GM12892 (cell line): Measurements from ENCODE around the gene INSL3.
A peak's percentile ranks its signal among the peaks of the same experiment; 100 is the strongest.

Experiments used
- DNase-seq: peaks from one replicate; pipeline ENCODE4 v3.0.0; 2011; ENCODE audit not compliant: insufficient read length
- FAIRE-seq: peaks from 2 replicates; lab custom pipeline; 2011; peaks lifted over from hg19 to GRCh38; lab: Jason Lieb, UNC
- POLR2A ChIP-seq: IDR thresholded peaks from 2 replicates; pipeline ENCODE4 v1.6.1; 2011; ENCODE audit warnings: low read depth, low read length, control low read depth
- POLR2AphosphoS5 ChIP-seq: IDR thresholded peaks from 2 replicates; pipeline ENCODE4 v1.6.1; 2011; ENCODE audit warnings: low read depth, low read length, control low read depth
- TAF1 ChIP-seq: IDR thresholded peaks from 2 replicates; pipeline ENCODE4 v1.6.1; 2011; ENCODE audit warnings: low read depth, mild to moderate bottlenecking, control low read depth, low read length, borderline replicate concordance

The INSL3 gene

DNA sequence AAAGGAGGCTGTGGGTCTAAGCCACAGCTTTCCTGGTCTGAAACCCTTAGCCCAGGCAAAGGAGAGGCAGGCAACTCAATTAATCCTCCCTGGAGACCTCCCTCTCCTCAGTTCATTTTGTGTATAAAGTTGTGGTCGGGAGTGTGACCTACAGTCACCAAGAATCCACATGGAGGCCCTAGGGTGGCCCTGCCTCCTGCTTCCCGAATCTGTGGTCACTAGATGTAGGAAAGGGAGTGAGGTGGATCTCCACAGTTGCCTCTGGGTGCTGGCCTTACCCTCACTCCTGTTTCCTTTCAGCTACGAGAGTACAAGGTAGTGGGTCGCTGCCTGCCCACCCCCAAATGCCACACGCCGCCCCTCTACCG, 39.7 kb upstream of the INSL3 start:
- no peak for FAIRE-seq
- TF ChIP-seq TAF1: no peak
- TF ChIP-seq POLR2A: no peak
- no peak for TF ChIP-seq POLR2AphosphoS5

DNA sequence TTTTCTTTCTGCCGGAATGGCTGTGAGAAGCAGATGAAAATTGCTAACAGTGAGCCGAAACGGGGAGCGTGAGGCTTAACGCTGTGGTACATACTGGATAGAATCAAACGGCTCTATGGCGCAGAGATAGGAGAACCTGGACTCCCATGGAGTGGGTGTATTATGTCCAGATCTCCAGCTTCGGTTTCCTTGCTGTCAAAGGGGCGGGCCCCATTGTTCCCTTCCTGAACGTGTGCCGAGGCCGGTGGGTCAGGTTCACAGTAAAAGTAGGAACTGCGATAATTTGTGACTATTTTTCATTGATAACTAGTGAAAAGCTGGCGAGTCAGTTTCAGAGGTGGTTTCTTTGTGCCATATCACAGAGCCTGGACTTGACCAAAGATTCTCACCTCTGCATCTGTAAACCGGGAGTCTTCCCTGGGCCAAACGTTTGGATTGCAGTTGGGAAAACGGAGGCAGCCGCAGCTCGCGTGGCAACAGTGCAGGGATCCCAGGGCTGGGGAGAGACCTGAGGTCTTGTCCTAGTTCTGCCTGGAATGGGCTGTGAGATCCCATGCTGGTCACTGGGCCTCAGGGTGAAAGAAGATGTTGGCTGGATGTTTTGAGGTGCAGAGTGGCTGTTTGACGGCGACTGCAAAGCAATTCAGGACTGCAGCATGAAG, 39.1 kb upstream of the INSL3 start:
- no peak for DNase-seq
- TF ChIP-seq POLR2A (no peak; the same call in 1 of the 2 replicates), TAF1 (no peak), POLR2AphosphoS5 (no peak; the same call in none of the 2 replicates)
- peak; percentile 17 for FAIRE-seq

More for the DNA sequence above, 39.7 kb upstream of the INSL3 start:
- no peak for DNase-seq

DNA sequence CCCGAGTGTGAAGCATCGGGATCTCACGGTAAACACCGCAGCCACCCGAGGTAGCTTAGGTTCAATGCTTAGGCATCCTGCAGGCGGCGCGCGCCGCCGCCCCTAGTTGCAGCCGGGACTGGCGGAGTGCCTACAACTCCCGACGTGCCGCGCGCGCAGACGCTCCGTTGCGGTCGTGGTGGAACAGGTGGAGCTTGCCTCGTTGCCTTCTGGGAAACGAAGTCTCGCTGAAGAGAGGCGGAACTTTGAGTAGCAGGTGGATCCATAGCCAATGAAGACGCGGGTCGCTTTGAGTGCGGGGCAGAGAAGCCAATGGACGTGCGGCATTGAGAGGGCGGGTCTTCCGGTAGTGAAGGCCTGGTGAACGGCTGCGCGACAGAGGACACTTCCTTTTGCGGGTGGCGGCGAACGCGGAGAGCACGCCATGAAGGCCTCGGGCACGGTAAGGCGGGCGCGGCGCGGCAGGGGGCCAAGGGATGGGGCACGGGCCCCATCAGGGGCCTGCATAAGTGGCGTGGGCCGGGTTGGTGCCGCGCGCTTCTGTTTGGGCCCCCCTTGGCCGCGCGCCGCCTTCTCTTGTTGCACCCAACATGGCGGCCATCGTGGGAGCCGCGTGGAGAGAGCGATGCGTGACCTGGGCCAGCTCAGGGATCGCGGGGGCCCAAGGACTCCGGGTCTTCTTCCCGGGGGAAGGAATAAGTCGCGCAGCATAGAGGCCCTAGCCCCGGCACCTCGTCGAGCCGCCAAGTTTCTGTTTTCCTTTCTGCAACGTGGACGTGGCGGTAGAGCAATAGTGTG, 38.4 kb upstream of the INSL3 start, which contains the start of gene RPL18A:
RPL18A (plus strand) TSS at position 378 of the 798 bp plus-strand sequence; CDS start at position 425, 47 bp downstream.
- peak; percentile 94 for DNase-seq
- FAIRE-seq: peak; percentile 99
- TF ChIP-seq POLR2AphosphoS5 (peak; percentile 99), TAF1 (peak; percentile 98), POLR2A (peak; percentile 99)

DNA sequence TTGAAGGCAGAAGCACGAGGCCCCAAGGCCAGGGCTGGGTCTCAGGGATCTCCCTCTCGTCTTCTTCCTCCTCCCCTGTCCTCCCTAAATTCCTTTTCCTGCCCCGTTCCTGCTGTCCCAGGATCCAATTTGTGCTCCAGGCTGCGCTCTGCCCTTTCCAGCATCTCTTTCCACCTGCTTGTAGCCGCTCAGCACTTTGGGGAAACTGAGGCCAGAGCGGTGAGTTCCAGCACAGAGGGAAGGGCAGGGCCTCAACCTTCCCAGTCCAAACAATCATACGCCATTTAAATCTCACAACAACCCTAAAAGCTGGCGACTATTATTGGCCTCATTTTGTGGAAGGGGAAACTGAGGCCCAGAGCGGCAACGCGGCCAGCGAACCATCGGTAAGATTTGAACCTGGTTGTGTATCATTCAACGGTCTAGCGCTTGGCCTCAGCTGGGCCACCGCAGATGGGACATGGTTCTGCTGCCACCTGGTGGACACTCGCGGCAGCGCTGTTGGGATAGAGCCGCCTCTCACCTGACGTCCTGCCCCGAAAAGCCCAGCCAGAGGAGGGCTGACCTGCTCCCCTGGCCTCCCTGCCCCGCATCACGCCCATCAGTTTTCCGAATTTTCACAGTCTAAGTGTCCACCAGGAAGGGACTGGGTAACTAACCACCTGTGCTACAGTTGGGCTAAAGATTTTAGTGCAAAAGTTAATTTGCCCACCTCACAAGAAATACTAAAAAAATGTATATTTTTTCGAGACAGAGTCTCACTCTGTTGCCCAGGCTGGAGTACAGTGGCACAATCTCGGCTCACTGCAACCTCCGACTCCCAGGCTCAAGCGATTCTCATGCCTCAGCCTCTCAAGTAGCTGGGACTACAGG, 34.2 kb upstream of the INSL3 start:
- no peak for TF ChIP-seq TAF1
- no peak for TF ChIP-seq POLR2A
- no peak for TF ChIP-seq POLR2AphosphoS5
- FAIRE-seq (peak; percentile 97), DNase-seq (peak; percentile 80)

DNA sequence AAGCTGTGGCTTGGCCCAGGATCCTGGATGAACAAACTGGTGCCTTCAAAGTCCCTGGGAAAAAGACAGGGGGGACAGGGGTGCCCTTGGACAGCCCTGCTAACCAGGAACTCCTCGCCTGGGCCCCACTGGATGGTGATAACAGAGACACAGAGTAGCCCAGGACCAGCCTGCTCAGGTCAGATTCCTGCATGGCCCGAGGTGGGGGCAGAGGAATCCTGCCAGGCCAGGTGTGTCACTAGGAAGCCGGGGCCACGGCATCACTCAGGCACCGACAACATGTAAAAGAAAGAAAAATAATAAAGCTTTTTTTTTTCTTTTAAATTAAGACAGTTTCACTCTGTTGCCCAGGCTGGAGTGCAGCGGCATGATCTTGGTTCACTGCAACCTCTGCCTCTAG, 32.7 kb upstream of the INSL3 start:
- FAIRE-seq (no peak), DNase-seq (no peak)
- TF ChIP-seq TAF1 (no peak), POLR2A (no peak), POLR2AphosphoS5 (no peak)

DNA sequence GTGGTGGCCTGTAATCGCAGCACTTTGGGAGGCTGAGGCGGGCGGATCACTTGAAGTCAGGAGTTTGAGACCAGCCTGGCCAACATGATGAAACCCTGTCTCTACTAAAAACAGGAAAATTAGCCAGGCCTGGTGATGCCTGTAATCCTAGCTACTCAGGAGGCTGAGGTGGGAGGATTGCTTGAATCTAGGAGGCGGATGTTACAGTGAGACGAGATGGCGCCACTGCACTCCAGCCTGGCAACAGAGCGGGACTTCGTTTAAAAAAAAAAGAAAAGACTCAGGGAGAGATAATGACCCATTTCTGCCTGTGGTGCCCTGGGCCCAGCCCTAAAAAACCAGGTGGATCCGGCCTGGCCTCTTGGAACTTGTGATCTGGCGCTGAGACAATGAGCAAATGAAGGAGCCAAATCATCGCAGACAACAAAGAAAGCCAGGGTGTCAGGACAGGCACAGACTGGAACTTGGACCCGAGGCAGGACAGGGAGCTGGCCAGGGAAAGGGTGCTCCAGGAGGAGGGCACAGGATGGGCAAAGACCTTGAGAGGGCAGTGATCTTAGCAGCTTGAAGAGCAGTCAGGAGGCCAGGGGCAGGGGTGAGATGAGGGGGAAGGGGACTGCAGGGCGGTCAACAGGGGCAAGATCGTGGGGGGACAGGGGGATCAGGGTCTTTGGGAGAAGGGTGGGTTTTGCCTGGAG, 27.4 kb upstream of the INSL3 start:
- FAIRE-seq (no peak), DNase-seq (no peak)
- TF ChIP-seq TAF1: no peak
- TF ChIP-seq POLR2AphosphoS5: no peak
- TF ChIP-seq POLR2A: no peak

DNA sequence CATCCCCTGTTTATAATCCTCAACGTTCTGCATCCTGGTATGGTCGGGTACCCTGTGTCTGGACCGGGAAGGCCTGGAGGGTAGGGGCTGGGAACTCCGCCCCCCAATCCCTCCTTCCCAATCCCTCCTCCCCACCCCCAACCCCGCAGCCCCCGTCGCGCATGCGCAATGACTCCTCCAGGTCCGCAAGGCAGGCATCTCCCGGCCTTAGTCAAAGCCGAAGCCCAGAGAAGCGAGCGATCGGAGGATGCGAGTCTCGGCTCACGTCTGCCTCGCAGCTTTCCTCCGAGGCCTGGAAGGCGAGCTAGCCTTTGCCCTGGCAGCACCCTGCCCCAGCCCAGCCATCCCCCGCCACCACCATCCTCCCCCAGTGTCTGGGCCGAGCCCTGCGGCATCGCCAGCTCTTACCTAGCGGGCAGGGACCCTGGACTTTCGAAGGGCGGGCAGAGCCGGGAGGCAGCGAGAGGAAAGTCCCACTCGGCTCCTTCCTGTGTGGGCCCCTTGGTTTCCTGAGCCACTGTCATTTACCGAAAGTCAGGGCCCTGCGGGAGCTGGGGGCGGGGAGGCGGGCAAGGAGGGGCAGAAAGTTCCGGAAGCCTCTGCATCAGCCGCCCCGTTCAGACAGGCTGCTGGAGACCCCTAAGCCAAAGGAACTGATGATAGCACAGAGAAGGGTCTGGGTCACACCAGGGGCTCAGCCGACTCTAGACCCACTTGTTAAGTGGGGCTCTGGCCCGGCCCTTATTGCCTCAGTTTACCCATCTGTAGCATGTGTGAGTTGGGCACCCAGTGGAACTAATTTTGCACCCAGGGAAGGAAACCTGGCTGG, 26.4 kb upstream of the INSL3 start, which contains the start of gene JAK3:
JAK3 (minus strand) TSS at position 445 of the 829 bp plus-strand sequence. CDS start 3,565 bp downstream, outside the sequence.
- DNase-seq (peak; percentile 87), FAIRE-seq (peak; percentile 95)
- TF ChIP-seq POLR2A: peak; percentile 88
- peak; percentile 84 for TF ChIP-seq POLR2AphosphoS5
- TF ChIP-seq TAF1: peak; percentile 82; the same call in 1 of the 2 replicates

DNA sequence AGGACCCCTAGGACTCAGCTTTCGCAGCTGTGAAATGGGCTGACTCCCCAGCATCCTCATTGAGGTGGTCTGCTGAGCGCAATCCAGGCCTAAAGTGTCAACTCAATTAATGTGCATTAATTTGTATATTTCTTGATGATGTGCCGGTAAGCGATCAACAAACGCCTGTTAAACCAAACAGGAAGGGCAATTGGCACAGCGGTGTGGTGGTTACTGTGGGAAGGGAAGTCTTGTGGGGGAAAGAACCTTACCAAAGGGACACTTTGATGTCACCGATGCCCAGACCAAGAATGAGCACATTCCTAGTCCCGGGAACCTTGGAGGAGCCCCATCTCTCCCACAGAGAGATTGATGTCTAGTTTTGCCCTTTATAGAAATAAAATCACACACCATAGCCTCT, 24.8 kb upstream of the INSL3 start:
- DNase-seq (no peak), FAIRE-seq (no peak)
- TF ChIP-seq POLR2AphosphoS5 (no peak), TAF1 (no peak), POLR2A (no peak)

DNA sequence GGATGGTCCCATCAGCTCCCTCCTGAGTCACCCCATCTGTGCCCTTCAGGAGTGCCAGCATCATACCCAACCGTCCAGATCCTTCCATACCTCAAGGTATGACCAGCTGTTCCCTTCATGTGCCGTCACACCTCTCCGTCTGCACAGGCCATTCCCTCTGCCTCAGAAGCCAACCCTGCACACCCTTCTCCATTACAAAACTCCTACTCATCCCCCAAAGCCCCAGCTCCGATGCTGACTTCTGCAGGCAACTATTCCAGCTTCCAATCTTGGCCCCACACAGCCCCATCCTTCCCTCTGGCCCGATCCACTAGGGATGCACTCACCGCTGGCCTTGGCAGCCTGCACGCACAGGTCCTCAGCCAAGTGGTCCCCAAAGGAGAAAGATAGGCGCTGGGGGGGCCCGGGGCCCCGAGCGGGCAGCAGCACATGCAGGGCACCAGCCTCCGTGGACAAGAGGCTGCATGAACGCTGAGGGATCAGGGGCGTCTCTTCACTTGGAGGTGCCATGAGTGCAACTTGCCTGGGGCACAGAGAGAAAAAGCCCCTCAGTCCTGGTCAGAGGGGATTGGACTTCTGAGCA, 22.7 kb upstream of the INSL3 start:
- FAIRE-seq (no peak), DNase-seq (no peak)
- TF ChIP-seq POLR2AphosphoS5: no peak

DNA sequence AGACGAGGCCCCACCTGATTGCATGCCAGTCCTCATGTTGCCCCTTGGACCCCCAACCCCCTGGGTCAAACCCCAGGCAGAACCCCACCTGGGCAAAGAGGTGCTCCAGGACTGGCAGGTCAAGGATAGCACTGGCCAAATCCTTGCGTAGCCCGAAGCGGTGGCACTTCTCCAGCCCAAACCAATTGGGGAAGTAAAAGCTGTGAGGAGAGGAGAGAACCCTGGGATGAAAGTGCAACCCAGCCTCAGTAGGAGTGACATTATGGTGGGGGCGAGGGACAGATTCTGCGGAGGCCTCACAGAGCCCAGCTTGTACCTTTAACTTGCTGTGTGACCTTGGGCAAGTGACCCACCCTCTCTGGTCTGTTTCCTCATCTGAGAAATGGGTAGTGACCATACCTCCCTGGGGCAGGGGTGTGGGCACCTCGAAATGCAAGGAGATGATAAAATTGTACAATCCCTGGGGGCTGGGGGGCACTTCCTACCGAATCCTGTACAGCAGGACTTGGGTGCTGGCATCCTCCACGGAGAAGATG, 22.0 kb upstream of the INSL3 start:
- TF ChIP-seq TAF1 (no peak), POLR2A (no peak), POLR2AphosphoS5 (no peak)
- no peak for DNase-seq
- FAIRE-seq: no peak
